ENCODE measurements around the gene PLCL2.

DNA sequence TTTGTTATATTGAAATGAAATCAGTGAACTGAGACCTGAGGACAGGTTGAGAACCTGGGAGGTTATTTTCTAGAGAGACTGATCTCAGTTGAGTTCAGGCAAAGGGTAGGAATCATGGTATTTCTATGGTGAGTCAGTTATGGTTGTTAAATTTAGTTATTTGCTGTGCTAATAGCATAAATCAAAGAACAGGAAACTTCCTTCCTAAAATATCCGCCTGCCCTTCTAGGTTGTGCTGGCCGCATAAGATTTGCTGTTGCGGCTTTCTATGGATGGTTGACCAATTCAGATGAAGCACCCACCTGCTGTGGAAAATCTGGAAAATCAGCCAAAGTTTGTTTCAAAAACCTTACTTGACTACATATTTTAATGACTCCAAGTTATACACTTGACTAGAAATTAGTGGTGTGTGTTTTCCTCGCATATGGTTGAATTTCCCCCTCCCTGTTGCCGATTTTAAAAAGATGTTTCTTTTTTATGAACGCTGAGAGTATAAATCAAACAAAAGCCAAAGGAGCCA is 52.6 kb downstream of the PLCL2 start:
- no peak for TF ChIP-seq ZNF274 (IDR thresholded peaks at IDR 0.05; ENCODE audit: low read depth, low read length)
- TF ChIP-seq SUZ12 (IDR thresholded peaks at IDR 0.05; ENCODE audit: extremely low read depth, insufficient read depth, insufficient read length), result no peak
